ENCODE measurements around the gene OR56A5.

Gene OR56A5

GRCh38 chr11:5932671-5933070, 35.6 kb downstream of the OR56A5 start:
- no peak for DNase-seq (ENCODE audit: low read depth)

- no peak for DNase-seq (ENCODE audit: low read depth)
Observed at GRCh38 chr11:5931061-5931460, 37.2 kb downstream of the OR56A5 start.

DNA sequence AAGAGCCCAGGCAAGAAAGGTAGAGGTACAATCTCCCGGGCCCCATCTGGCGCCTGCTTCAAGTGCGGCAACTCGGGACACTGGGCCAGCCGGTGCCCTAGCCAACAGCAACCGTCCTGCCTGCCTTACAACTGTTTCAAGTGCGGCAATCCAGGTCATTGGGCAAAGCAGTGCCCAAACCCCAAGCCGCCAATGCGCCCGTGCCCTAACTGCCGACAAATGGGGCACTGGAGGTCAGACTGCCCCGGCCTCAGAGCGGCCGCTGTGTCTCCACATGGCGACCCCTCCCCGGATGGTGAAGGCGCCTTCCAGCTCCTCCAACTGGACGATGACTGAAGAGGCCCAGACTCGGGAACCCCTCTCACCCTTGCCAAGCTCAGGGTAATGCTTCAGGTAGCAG, 37.7 kb downstream of the OR56A5 start:
- no peak for DNase-seq (ENCODE audit: low read depth)

- DNase-seq (ENCODE audit: low read depth): no peak
Observed at GRCh38 chr11:5929571-5930368, 38.5 kb downstream of the OR56A5 start.

DNA sequence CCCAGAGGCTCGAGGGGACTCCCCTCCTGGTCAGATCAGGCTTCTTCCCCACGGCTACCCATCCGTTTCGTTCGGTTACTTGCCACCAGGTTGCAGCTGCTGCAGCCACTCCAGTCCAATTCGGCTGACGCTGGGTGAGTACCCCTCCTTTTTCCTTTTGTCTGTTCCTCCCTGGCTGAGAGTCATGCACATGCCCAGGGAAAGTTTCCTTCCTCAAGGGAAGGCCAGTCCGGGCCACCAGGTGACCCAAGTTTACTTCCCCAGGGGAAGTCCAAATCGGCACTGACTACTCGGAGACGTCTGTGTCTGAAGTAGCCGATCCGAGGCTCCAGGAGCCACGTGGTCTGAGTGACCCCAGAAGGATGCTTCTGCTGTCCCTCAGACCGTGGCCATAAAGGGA, 39.5 kb downstream of the OR56A5 start:
- DNase-seq (ENCODE audit: low read depth): no peak

GRCh38 chr11:5928271-5928670, 40.0 kb downstream of the OR56A5 start:
- DNase-seq (ENCODE audit: low read depth): no peak

DNA sequence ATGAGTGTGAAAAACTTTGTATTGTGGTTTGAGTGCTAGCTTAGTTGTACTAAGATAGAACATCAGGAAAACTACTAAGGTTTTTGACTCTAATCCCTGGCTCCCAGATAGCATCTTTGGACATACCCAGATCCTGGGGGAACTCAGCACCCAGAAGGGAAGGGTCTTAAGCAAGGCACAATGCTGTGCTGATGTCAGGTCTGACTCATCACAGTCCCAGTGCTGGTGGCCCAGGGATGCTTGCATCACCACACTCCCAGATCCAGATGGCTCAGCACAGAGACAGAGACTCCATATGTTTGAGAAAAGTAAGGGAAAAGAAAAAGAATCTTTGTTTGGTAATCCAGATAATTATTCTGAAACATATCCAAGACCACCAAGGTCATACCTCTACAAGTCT, 44.5 kb downstream of the OR56A5 start:
- DNase-seq (ENCODE audit: low read depth): no peak

DNA sequence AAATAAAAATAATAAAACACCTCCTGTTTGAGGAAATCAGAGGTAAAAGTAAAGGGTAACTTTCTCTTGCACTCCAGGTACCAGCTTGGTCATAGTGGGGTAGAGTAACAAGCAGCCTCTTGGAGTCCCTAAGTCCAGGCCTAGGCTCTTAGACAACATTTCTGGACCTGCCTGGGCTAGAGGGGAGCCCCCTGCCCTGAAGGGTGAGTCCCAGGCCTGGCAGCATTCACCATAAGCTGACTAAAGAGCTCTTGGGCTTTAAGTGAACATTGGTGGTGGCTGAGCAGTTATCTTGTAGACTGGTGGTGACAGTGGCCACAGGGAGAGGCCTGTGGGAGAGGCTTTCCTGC, 44.9 kb downstream of the OR56A5 start:
- DNase-seq (ENCODE audit: low read depth): no peak

GRCh38 chr11:5922749-5923426, 45.4 kb downstream of the OR56A5 start:
- DNase-seq (ENCODE audit: low read depth): no peak
